HL-60/S4 treated with phorbol 12-myristate 13-acetate at 8.2 ng/mL for 4 days and 3 days (cell line): ENCODE results near the gene RBX1.

ENCODE experiments used
- in situ Hi-C: fragments of 300-500 bp; cut with MboI; formaldehyde crosslinking; loops from 2 replicates; pipeline ENCODE4 v1.15.0; 2022; ENCODE audit warnings: low sequenced_read_pairs

The RBX1 gene

GRCh38 chr22:41021061-41021612 is 70.0 kb downstream of the RBX1 start:
- in situ Hi-C loops: no loop called here

- in situ Hi-C loops: no loop called here
Observed at GRCh38 chr22:41021613-41022454, 70.7 kb downstream of the RBX1 start.

- in situ Hi-C loops: no loop called here
Observed at GRCh38 chr22:41022470-41023298, 71.5 kb downstream of the RBX1 start.
